Measurements from ENCODE around the gene ISCA2. TPM values are rescaled to one million over a fixed set of nuclear protein-coding genes. Genes with fewer than 3 reads are reported as not detected.
A peak's percentile ranks its signal among the peaks of the same experiment; 100 is the strongest.

The ISCA2 gene
- total and polyA plus RNA-seq, 2 experiments from 2014 or later: 44.0 to 171 TPM

DNA sequence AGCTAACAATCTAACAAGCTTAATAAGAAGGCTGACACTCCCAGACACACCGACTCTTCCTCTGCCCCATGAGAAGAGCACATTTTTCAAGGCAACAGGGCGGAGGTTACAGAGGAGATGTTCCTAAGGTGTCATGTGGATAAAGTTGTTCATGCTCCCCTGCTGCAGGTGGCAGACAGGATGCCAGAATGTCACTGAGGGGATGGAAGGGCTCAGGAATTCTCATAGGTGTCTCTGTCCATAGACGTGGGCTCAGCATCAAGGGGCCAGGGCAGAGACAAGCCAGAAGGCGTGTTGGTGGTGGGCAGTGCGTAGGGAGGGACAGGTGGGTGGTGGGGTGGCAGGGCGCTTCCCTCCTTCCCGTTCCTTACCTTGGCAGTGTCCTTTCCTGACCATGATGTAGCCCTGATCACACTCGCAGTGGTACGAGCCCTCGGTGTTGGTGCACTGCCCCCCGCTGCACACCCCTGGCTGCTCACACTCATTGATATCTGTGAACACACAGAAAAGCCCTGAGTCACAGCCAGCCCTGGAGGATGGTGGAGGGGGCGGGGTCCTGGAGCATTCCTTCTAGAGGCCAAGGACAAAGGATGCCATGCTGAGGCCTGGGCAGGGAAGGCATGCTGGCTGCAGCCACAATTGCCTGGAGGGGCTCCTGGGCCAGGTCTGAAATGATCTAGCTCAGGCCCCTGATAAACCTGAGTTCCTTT lies 23.0 kb downstream of the ISCA2 start:
- Mint-ChIP-seq H3K36me3 (ENCODE audit: low read depth) (no peaks in the 10 kb centered on the region), H3K27me3 (ENCODE audit: insufficient read depth, low read depth, poor library complexity) (peaks cover 12% of the 10 kb centered on the region), H3K9me3 (no peaks in the 10 kb centered on the region; the same call in 2 of the 3 replicates), H3K27ac (peak overlapping the region; percentile 86), H3K4me3 (no peak overlapping the region), H3K4me1 (peaks cover 20% of the 10 kb centered on the region)
- Histone ChIP-seq H4K20me1 (replicated peaks; ENCODE audit: insufficient read depth) (no peaks in the 10 kb centered on the region), H3K79me2 (replicated peaks; ENCODE audit: insufficient read depth) (no peaks in the 10 kb centered on the region), H3K4me2 (no peak overlapping the region), H3K9me2 (ENCODE audit: insufficient read depth) (no peaks in the 10 kb centered on the region; the same call in 1 of the 2 replicates), H3K4me3 (no peak overlapping the region), H3F3A (replicated peaks; ENCODE audit: low read depth) (no peaks in the 10 kb centered on the region), H3K27ac (ENCODE audit: low read depth) (no peak overlapping the region), H3K4me1 (ENCODE audit: insufficient read depth) (no peaks in the 10 kb centered on the region), H3K36me3 (ENCODE audit: insufficient read depth) (no peaks in the 10 kb centered on the region), H3K27me3 (ENCODE audit: insufficient read depth) (no peaks in the 10 kb centered on the region), H2AFZ (peak overlapping the region; percentile 89)
- no peak for TF ChIP-seq ZNF331 (CRISPR knock-in tag; IDR thresholded peaks at IDR 0.05; ENCODE audit: low read depth)
- no peak for TF ChIP-seq POLR2AphosphoS5 (IDR thresholded peaks at IDR 0.05; ENCODE audit: low read depth)
- TF ChIP-seq ZNF462 (CRISPR knock-in tag; IDR thresholded peaks at IDR 0.05): no peak
- no peak for TF ChIP-seq REST (IDR thresholded peaks at IDR 0.05; ENCODE audit: unreplicated experiment)
- no peak for TF ChIP-seq EZH2 (IDR thresholded peaks at IDR 0.05; ENCODE audit: low read depth, unreplicated experiment)
- no peak for TF ChIP-seq STAT1 (IDR thresholded peaks at IDR 0.05; ENCODE audit: unreplicated experiment)
- no peak for TF ChIP-seq NANOG (IDR thresholded peaks at IDR 0.05; ENCODE audit: borderline replicate concordance)
- ATAC-seq (peak; percentile 90), DNase-seq (ENCODE audit: low spot score) (peak; percentile 55)
